MCF 10A (cell line): ENCODE results near the gene TCEANC2. TPM values are rescaled to one million over a fixed set of nuclear protein-coding genes. Genes with fewer than 3 reads are reported as not detected.

ENCODE experiments used
- BruUV-seq: library from RNA; stranded (reverse); fragments of 400-500 nt; replicated peaks from 2 replicates; lab custom pipeline; 2021; lab: Mats Ljungman, UMichigan
- CTCF ChIA-PET: fragments of 300-600 bp; sonication (Branson Sonifier 250); formaldehyde crosslinking; extraction: SDS; loops from one replicate; lab custom pipeline; 2021; ENCODE audit warnings: antibody characterized with exemption, inconsistent platforms; lab: Yijun Ruan, JAX
- POLR2A ChIA-PET: fragments of 300-600, 350-650 bp; sonication (Branson Sonifier 250); formaldehyde crosslinking; extraction: SDS; loops from one replicate; lab custom pipeline; 2020; ENCODE audit warnings: antibody characterized with exemption, inconsistent platforms; lab: Yijun Ruan, JAX
- DNase-seq: peaks from one replicate; pipeline ENCODE4 v3.0.0-alpha.2; 2018; ENCODE audit not compliant: unreplicated experiment
- H3K27ac Mint-ChIP-seq: one replicate; pipeline ENCODE4 v1.8.0; 2022; ENCODE audit warnings: mild to moderate bottlenecking, low read depth, mixed read lengths; ENCODE audit not compliant: unreplicated experiment
- H3K27me3 Mint-ChIP-seq: one replicate; pipeline ENCODE4 v1.8.0; 2022; ENCODE audit warnings: mixed read lengths; ENCODE audit not compliant: insufficient read depth, unreplicated experiment
- H3K36me3 Mint-ChIP-seq: one replicate; pipeline ENCODE4 v1.8.0; 2022; ENCODE audit warnings: mild to moderate bottlenecking, moderate library complexity, mixed read lengths; ENCODE audit not compliant: insufficient read depth, unreplicated experiment
- H3K4me1 Mint-ChIP-seq: one replicate; pipeline ENCODE4 v1.8.0; 2022; ENCODE audit warnings: mixed read lengths; ENCODE audit not compliant: insufficient read depth, unreplicated experiment
- H3K4me3 Mint-ChIP-seq: one replicate; pipeline ENCODE4 v1.8.0; 2022; ENCODE audit warnings: mild to moderate bottlenecking, moderate library complexity, mixed read lengths; ENCODE audit not compliant: unreplicated experiment
- H3K9me3 Mint-ChIP-seq: one replicate; pipeline ENCODE4 v1.8.0; 2022; ENCODE audit warnings: mixed read lengths; ENCODE audit not compliant: unreplicated experiment
- CTCF ChIP-seq: fragments of 200-600 bp; IDR thresholded peaks from one replicate; pipeline ENCODE4 v1.8.0; 2022; ENCODE audit warnings: antibody characterized with exemption, mild to moderate bottlenecking; ENCODE audit not compliant: unreplicated experiment
- intact Hi-C: fragments of 100-400 bp; cut with micrococcal nuclease; formaldehyde crosslinking; loops from 2 replicates; pipeline ENCODE4 v1.14.1; 2022
- total RNA-seq: library from RNA; stranded (reverse); gene quantifications from 2 replicates; pipeline ENCODE4 v1.2.3, GENCODE V29; 2022

TCEANC2 gene
- total RNA-seq, 1 experiment from 2014 or later, result 3.6 TPM

GRCh38 chr1:54007613-54008012 lies 45.8 kb upstream of the TCEANC2 start:
- CTCF ChIA-PET, result interaction anchor here (0.6 kb wide), 1 partner anchor 74 kb away, joined by 3 read pairs; no protein-coding TSS in a partner anchor
- no peaks in the 10 kb centered on the region for H3K4me1 Mint-ChIP-seq

GRCh38 chr1:54008876-54009275 lies 44.5 kb upstream of the TCEANC2 start:
- ChIA-PET POLR2A (no interaction called here), CTCF (interaction anchor here (0.6 to 0.9 kb wide), 3 partner anchors 49 to 147 kb away, joined by 3 to 4 read pairs (median 3); no protein-coding TSS in a partner anchor)
- no peak overlapping the region for H3K4me3 Mint-ChIP-seq
- no peaks in the 10 kb centered on the region for H3K4me1 Mint-ChIP-seq
- H3K36me3 Mint-ChIP-seq, result peaks cover 4% of the 10 kb centered on the region
- TF ChIP-seq CTCF, result no peak
- BruUV-seq, result no TSS peak
- DNase-seq, result no peak
- intact Hi-C loops, result no loop called here
- no peak overlapping the region for H3K27ac Mint-ChIP-seq
- H3K9me3 Mint-ChIP-seq, result no peaks in the 10 kb centered on the region
- peaks cover 44% of the 10 kb centered on the region for H3K27me3 Mint-ChIP-seq

More at GRCh38 chr1:54007613-54008012, 45.8 kb upstream of the TCEANC2 start:
- H3K27me3 Mint-ChIP-seq, result peaks cover 44% of the 10 kb centered on the region
- no peak for TF ChIP-seq CTCF
- no peak overlapping the region for H3K27ac Mint-ChIP-seq
- intact Hi-C loops, result no loop called here
- no TSS peak for BruUV-seq
- POLR2A ChIA-PET, result no interaction called here
- no peak overlapping the region for H3K4me3 Mint-ChIP-seq
- DNase-seq, result no peak
- no peaks in the 10 kb centered on the region for H3K9me3 Mint-ChIP-seq
- peaks cover 4% of the 10 kb centered on the region for H3K36me3 Mint-ChIP-seq

GRCh38 chr1:54009406-54009805 lies 44.0 kb upstream of the TCEANC2 start:
- Mint-ChIP-seq H3K27ac (no peak overlapping the region), H3K4me1 (no peaks in the 10 kb centered on the region), H3K9me3 (no peaks in the 10 kb centered on the region), H3K4me3 (no peak overlapping the region), H3K36me3 (peaks cover 4% of the 10 kb centered on the region), H3K27me3 (peaks cover 44% of the 10 kb centered on the region)
- ChIA-PET POLR2A (interaction anchor here (1.2 kb wide), 1 partner anchor 9 kb away, joined by 3 read pairs; no protein-coding TSS in a partner anchor), CTCF (interaction anchor here (0.9 kb wide), 1 partner anchor 50 kb away, joined by 3 read pairs; no protein-coding TSS in a partner anchor)
- intact Hi-C loops, result no loop called here
- DNase-seq, result no peak
- no TSS peak for BruUV-seq
- no peak for TF ChIP-seq CTCF

- ChIA-PET CTCF (no interaction called here), POLR2A (interaction anchor here (1.2 kb wide), 1 partner anchor 8 kb away, joined by 3 read pairs; no protein-coding TSS in a partner anchor)
- Mint-ChIP-seq H3K4me1 (no peaks in the 10 kb centered on the region), H3K4me3 (no peak overlapping the region), H3K36me3 (peaks cover 4% of the 10 kb centered on the region), H3K27me3 (peaks cover 44% of the 10 kb centered on the region), H3K9me3 (no peaks in the 10 kb centered on the region), H3K27ac (no peak overlapping the region)
- intact Hi-C loops, result no loop called here
- no peak for DNase-seq
- no TSS peak for BruUV-seq
- no peak for TF ChIP-seq CTCF
These were observed 42.8 kb upstream of the TCEANC2 start for GRCh38 chr1:54010415-54011117.
